Right atrium auricular region (tissue), 2 donors: ENCODE data around the gene RRAGD. TPM values are rescaled to one million over a fixed set of nuclear protein-coding genes. Genes with fewer than 3 reads are reported as not detected.

ENCODE experiments used
- DNase-seq: peaks from one replicate; pipeline ENCODE4 v3.0.0-alpha.2; 2019; ENCODE audit warnings: low spot score
- H3K27ac ChIP-seq, 2 donors: fragments of 200-600 bp; sonication (generic); 1 replicate in 1 of 2; 2 replicates in 1 of 2; pipeline ENCODE4 v1.5.1; 2016 to 2019
- H3K27me3 ChIP-seq, 2 donors: fragments of 200-600 bp; sonication (generic); one replicate each; pipeline versions ENCODE4 v1.5.1 to v1.6.0; 2017 to 2019
- H3K36me3 ChIP-seq: fragments of 200-600 bp; sonication (generic); one replicate; pipeline ENCODE4 v1.5.1; 2016
- H3K4me1 ChIP-seq, 2 donors: fragments of 200-600 bp; sonication (generic); one replicate each; pipeline versions ENCODE4 v1.5.1 to v1.6.0; 2017 to 2019
- H3K4me3 ChIP-seq, 2 donors: fragments of 200-600 bp; sonication (generic); 1 replicate in 1 of 2; 2 replicates in 1 of 2; pipeline ENCODE4 v1.5.1; 2017 to 2019; ENCODE audit warnings: mild to moderate bottlenecking in 1 of 2, moderate library complexity in 1 of 2
- H3K9me3 ChIP-seq, 2 donors: fragments of 200-600 bp; sonication (generic); one replicate each; pipeline ENCODE4 v1.5.1; 2019
- total RNA-seq, 2 donors: library from RNA; depleted of rRNA; stranded (reverse); fragments of >200 nt; gene quantifications; one replicate each; pipeline ENCODE4 v1.1.0, GENCODE V29; 2016
- TF ChIP-seq, protein P1 (sequence below), 2 donors: fragments of 200-600 bp; sonication (generic); IDR thresholded peaks; one replicate each; pipeline ENCODE4 v1.5.1; 2019; ENCODE audit warnings: antibody characterized with exemption in 2 of 2

Gene RRAGD
- 10 to 100 TPM; 56.4 to 98.0 TPM for total RNA-seq

GRCh38 chr6:89412071-89413005 lies at the start of gene RRAGD:
Gene RRAGD (minus strand): TSS chr6:89412273. CDS start chr6:89411993, 280 bp downstream.
- Histone ChIP-seq H3K27me3 (no peaks in the 10 kb centered on the region), H3K9me3 (no peaks in the 10 kb centered on the region), H3K4me1 (peaks cover 0 to 42% of the 10 kb centered on the region in 2 donors), H3K4me3 (peak within 1 kb of the TSS; percentile 84 to 94), H3K36me3 (no peaks in the 10 kb centered on the region), H3K27ac (peak within 1 kb of the TSS; percentile 93 to 96)
- DNase-seq, result peak; percentile 82
- TF ChIP-seq, protein P1, sequence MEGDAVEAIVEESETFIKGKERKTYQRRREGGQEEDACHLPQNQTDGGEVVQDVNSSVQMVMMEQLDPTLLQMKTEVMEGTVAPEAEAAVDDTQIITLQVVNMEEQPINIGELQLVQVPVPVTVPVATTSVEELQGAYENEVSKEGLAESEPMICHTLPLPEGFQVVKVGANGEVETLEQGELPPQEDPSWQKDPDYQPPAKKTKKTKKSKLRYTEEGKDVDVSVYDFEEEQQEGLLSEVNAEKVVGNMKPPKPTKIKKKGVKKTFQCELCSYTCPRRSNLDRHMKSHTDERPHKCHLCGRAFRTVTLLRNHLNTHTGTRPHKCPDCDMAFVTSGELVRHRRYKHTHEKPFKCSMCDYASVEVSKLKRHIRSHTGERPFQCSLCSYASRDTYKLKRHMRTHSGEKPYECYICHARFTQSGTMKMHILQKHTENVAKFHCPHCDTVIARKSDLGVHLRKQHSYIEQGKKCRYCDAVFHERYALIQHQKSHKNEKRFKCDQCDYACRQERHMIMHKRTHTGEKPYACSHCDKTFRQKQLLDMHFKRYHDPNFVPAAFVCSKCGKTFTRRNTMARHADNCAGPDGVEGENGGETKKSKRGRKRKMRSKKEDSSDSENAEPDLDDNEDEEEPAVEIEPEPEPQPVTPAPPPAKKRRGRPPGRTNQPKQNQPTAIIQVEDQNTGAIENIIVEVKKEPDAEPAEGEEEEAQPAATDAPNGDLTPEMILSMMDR (IDR thresholded peaks at IDR 0.05), result no peak

DNA sequence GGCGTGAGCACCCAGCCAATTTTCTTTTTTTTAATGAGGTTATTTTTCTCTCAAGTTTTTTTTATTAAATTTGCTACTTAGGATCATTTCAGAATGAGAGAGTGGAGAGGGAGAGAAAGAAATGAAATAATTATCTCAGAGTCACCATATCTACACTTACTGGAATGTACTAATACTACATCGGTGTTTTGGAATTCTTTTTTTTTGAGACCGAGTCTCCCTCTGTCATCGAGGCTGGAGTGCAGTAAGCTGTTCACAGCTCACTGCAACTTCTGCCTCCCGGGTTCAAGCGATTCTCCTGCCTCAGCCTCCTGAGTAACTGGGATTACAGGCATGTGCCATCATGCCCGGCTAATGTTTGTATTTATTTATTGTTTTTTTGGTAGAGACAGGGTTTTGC lies 48.6 kb upstream of the RRAGD start:
- no peak overlapping the region for H3K27ac ChIP-seq
- TF ChIP-seq, protein P1 (IDR thresholded peaks at IDR 0.05), result no peak
- no peaks in the 10 kb centered on the region for H3K36me3 ChIP-seq
- peaks cover 0 to 8% of the 10 kb centered on the region in 2 donors for H3K4me1 ChIP-seq
- no peak for DNase-seq
- H3K9me3 ChIP-seq, result no peaks in the 10 kb centered on the region
- no peak overlapping the region for H3K4me3 ChIP-seq
- H3K27me3 ChIP-seq, result no peaks in the 10 kb centered on the region

DNA sequence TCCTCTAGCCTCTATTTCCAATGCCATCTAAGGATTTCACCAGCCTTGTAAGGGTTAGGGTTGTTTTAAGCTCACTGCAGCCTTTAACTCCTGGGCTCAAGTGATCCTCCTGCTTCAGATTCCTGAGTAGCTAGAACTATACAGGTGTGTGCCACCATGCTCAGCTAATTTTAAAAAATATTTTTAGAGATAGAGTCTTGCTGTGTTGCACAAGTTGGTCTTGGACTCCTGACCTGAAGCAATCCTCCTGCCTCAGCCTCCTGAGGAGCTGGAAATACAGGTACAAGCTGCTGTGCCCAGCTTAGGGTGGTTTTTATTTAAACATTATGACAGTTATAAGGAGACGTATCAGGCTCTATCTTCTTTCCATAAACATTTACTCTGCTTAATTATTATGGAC lies 47.4 kb upstream of the RRAGD start:
- no peak for DNase-seq
- Histone ChIP-seq H3K4me1 (peaks cover 0 to 6% of the 10 kb centered on the region in 2 donors), H3K36me3 (no peaks in the 10 kb centered on the region), H3K4me3 (no peak overlapping the region), H3K27ac (no peak overlapping the region), H3K27me3 (no peaks in the 10 kb centered on the region), H3K9me3 (no peaks in the 10 kb centered on the region)
- TF ChIP-seq, protein P1 (IDR thresholded peaks at IDR 0.05), result no peak

DNA sequence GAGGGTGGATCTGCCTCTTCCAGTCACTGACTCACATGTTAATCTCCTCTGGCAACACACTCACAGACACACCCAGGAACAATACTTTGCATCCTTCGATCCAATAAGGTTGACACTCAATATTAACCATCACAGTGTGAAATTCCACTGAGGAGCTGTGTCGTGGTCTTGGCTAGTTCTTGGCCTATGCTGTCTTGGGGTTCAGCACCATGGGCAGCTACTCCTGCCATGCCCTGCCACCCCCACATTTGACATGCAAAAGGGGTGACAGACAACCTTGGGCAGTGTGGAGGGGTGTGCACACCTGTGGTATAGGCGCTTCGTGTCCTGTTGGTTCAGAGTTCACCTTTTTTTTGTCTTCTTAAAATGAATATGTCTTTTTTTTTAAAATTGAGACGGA lies 46.6 kb upstream of the RRAGD start:
- Histone ChIP-seq H3K36me3 (no peaks in the 10 kb centered on the region), H3K4me1 (no peaks in the 10 kb centered on the region), H3K9me3 (no peaks in the 10 kb centered on the region), H3K4me3 (no peak overlapping the region), H3K27me3 (no peaks in the 10 kb centered on the region), H3K27ac (no peak overlapping the region)
- DNase-seq, result no peak
- TF ChIP-seq, protein P1 (IDR thresholded peaks at IDR 0.05), result no peak

DNA sequence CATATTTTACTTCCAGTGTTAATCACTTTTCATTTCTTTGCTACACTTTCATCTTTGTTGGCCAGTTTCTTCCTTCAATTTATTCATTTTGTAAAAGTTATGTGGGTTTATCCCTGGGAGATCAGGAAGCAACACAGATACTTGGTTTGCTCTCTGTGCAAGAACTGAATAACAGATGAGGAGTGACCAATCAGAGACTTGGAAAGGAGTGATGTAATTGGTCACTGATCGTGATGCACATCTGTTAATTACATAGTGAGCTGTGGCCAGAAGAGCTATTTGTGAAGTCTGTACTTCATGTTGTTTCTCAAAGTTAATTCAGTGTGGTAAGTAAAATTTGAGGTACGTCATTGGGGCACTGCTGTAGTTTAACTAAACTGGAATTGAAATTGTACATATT lies 42.2 kb upstream of the RRAGD start:
- TF ChIP-seq, protein P1 (IDR thresholded peaks at IDR 0.05), result no peak
- Histone ChIP-seq H3K4me1 (no peaks in the 10 kb centered on the region), H3K9me3 (no peaks in the 10 kb centered on the region), H3K36me3 (no peaks in the 10 kb centered on the region), H3K4me3 (no peak overlapping the region), H3K27ac (no peak overlapping the region), H3K27me3 (no peaks in the 10 kb centered on the region)
- no peak for DNase-seq
